ENCODE results near the gene SUV39H2. TPM values are rescaled to one million over a fixed set of nuclear protein-coding genes. Genes with fewer than 3 reads are reported as not detected.
"Not testable (repeated sequence)": the region's sequence is repeated elsewhere in the genome, so short reads cannot be mapped to it uniquely, and the experiment has no call there.

Gene SUV39H2
- total and polyA plus RNA-seq, 7 experiments from 2014 or later: 2.4 to 25.0 (median 6.8) TPM

DNA sequence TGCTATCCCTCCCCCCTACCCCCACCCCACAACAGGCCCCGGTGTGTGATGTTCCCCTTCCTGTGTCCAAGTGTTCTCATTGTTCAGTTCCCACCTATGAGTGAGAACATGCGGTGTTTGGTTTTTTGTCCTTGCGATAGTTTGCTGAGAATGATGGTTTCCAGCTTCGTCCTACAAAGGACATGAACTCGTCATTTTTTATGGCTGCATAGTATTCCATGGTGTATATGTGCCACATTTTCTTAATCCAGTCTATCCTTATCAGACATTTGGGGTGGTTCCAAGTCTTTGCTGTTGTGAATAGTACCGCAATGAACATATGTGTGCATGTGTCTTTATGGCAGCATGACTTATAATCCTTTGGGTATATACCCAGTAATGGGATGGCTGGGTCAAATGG is 14.2 kb upstream of the SUV39H2 start:
- H3K4me3 Mint-ChIP-seq; H3K27me3 Mint-ChIP-seq; H3K9me3 ChIP-seq (ENCODE audit: control insufficient read depth in 2 of 3, low read length in 3 of 3); intact Hi-C loops (cut with micrococcal nuclease); ATAC-seq; H3K4me1 ChIP-seq (ENCODE audit: control insufficient read depth in 2 of 2, insufficient read depth in 2 of 2, low read length in 2 of 2); H3K27me3 ChIP-seq (ENCODE audit: control insufficient read depth in 2 of 2, insufficient read depth in 2 of 2, low read length in 2 of 2); CTCF ChIA-PET; H3K4me3 ChIP-seq (ENCODE audit: low read length); H3K9me3 Mint-ChIP-seq; H3K27ac Mint-ChIP-seq; H3K27ac ChIP-seq (ENCODE audit: low read depth, low read length); POLR2A ChIA-PET; DNase-seq: not testable (repeated sequence)
- Mint-ChIP-seq H3K36me3 (peaks cover 11 to 38% (median 21%) of the 10 kb centered on the region in 5 donors), H3K4me1 (peaks cover 0 to 12% (median 3%) of the 10 kb centered on the region in 7 donors)
- H3K36me3 ChIP-seq (ENCODE audit: control insufficient read depth in 2 of 3, insufficient read depth in 3 of 3, low read length in 3 of 3): peaks cover 0 to 43% (median 0%) of the 10 kb centered on the region in 3 experiments

DNA sequence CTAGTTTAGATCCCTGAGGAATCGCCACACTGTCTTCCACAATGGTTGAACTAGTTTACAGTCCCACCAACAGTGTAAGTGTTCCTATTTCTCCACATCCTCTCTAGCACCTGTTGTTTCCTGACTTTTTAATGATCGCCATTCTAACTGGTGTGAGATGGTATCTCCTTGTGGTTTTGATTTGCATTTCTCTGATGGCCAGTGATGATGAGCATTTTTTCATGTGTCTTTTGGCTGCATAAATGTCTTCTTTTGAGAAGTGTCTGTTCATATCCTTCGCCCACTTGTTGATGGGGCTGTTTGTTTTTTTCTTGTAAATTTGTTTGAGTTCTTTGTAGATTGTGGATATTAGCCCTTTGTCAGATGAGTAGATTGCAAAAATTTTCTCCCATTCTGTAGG is 13.8 kb upstream of the SUV39H2 start:
- peaks cover 10 to 42% (median 24%) of the 10 kb centered on the region in 5 donors for H3K36me3 Mint-ChIP-seq
- ATAC-seq; H3K4me1 ChIP-seq (ENCODE audit: control insufficient read depth in 2 of 2, insufficient read depth in 2 of 2, low read length in 2 of 2); intact Hi-C loops (cut with micrococcal nuclease); DNase-seq; H3K4me3 ChIP-seq (ENCODE audit: low read length); H3K9me3 Mint-ChIP-seq; H3K27ac ChIP-seq (ENCODE audit: low read depth, low read length); H3K27ac Mint-ChIP-seq; CTCF ChIA-PET; H3K27me3 ChIP-seq (ENCODE audit: control insufficient read depth in 2 of 2, insufficient read depth in 2 of 2, low read length in 2 of 2); H3K4me3 Mint-ChIP-seq; H3K9me3 ChIP-seq (ENCODE audit: control insufficient read depth in 2 of 3, low read length in 3 of 3); POLR2A ChIA-PET; H3K27me3 Mint-ChIP-seq: not testable (repeated sequence)
- H3K4me1 Mint-ChIP-seq: peaks cover 0 to 10% (median 3%) of the 10 kb centered on the region in 7 donors
- H3K36me3 ChIP-seq (ENCODE audit: control insufficient read depth in 2 of 3, insufficient read depth in 3 of 3, low read length in 3 of 3): peaks cover 0 to 46% (median 0%) of the 10 kb centered on the region in 3 experiments

DNA sequence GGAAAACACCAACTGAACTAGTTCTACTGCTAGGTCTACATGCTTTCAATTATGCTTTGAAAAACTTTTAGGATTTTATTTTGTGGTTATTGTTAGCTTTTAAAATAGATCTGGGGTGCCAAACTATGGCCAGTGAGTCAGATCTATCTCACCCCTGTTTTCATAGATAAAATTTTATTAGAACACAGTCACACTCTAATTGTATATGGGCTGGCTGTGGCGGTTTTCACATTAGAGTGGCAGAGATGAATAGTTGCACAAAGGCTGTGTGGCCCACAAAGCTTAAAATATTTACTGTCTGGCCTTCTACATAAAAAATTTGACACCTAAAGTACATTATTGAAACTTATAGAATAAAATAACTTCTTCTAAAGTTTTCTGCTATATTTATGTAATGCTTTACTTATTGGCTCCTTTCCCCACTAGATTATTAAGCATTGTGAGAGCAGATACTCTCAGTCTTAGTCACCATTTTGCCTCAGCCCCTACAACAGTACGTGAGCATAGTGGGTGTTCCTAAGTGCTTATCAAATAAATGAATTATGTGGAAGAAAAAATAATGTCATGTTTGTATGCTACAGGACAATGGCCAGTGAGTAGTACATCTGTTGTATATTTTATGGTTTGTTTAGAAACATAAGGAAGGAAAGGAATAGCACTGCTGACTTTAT is 5.4 kb upstream of the SUV39H2 start:
- DNase-seq: no peak

DNA sequence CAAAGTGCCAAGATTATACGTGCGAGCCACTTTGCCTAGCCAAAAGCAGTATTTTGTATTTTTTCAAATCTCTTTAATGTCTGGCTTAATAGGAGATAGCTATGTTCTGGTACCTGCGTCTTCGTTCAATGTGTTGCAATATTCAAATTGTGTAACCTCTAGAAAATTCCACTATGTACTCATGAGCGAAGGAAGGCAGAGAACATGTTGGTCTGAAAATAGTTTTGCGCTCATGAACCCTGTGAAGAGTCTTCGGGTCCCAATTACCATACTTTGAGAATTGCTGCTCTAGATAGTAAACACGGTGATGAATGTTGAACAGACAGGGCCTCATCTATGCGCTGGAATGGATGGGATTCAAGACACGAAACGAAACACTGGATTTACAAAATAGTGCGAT is 2.7 kb upstream of the SUV39H2 start:
- peaks cover 4 to 38% (median 31%) of the 10 kb centered on the region in 7 donors for H3K4me1 Mint-ChIP-seq
- peaks cover 4 to 7% of the 10 kb centered on the region in 2 donors for H3K4me1 ChIP-seq (ENCODE audit: control insufficient read depth in 2 of 2, insufficient read depth in 2 of 2, low read length in 2 of 2)
- no peak overlapping the region for H3K4me3 ChIP-seq (ENCODE audit: low read length)
- no peak for ATAC-seq
- no peaks in the 10 kb centered on the region for H3K9me3 ChIP-seq (ENCODE audit: control insufficient read depth in 2 of 3, low read length in 3 of 3)
- no peak for DNase-seq
- H3K27me3 Mint-ChIP-seq: no peaks in the 10 kb centered on the region
- H3K4me3 Mint-ChIP-seq: peak overlapping the region in 3 of 10 donors; percentile 15 to 92 (median 25)
- POLR2A ChIA-PET: interaction anchor here (0.5 to 1.7 kb wide), 3 partner anchors 38 to 331 kb away, joined by 3 read pairs; partner anchors contain the start of genes CDNF, HSPA14 and MSANTD7
- H3K36me3 ChIP-seq (ENCODE audit: control insufficient read depth in 2 of 3, insufficient read depth in 3 of 3, low read length in 3 of 3): peaks cover 0 to 5% (median 0%) of the 10 kb centered on the region in 3 experiments
- no peaks in the 10 kb centered on the region for H3K9me3 Mint-ChIP-seq
- no peak overlapping the region for H3K27ac Mint-ChIP-seq
- H3K27ac ChIP-seq (ENCODE audit: low read depth, low read length): no peak overlapping the region
- intact Hi-C loops (cut with micrococcal nuclease): loop anchor here (5.0 to 10.0 kb wide), 7 partner anchors 294 to 1941 kb away; partner anchors contain the start of genes PHYH (in 1 of the 2), PTER (in 1 of the 2), RSU1 (in 1 of the 2) and SEPHS1 (in 1 of the 2)
- H3K27me3 ChIP-seq (ENCODE audit: control insufficient read depth in 2 of 2, insufficient read depth in 2 of 2, low read length in 2 of 2): no peaks in the 10 kb centered on the region
- CTCF ChIA-PET: interaction anchor here (0.6 kb wide), 1 partner anchor 47 kb away, joined by 3 read pairs; no protein-coding TSS in a partner anchor
- H3K36me3 Mint-ChIP-seq: peaks cover 0 to 5% (median 0%) of the 10 kb centered on the region in 5 donors

More for the DNA sequence above, 5.4 kb upstream of the SUV39H2 start:
- ATAC-seq: no peak
- Mint-ChIP-seq H3K36me3 (peaks cover 0 to 17% (median 4%) of the 10 kb centered on the region in 5 donors), H3K4me1 (peaks cover 2 to 23% (median 21%) of the 10 kb centered on the region in 7 donors), H3K9me3 (no peaks in the 10 kb centered on the region), H3K4me3 (no peak overlapping the region), H3K27me3 (no peaks in the 10 kb centered on the region), H3K27ac (no peak overlapping the region)
- H3K27ac ChIP-seq (ENCODE audit: low read depth, low read length): no peak overlapping the region
- H3K4me3 ChIP-seq (ENCODE audit: low read length): no peak overlapping the region
- no peaks in the 10 kb centered on the region for H3K9me3 ChIP-seq (ENCODE audit: control insufficient read depth in 2 of 3, low read length in 3 of 3)
- intact Hi-C loops (cut with micrococcal nuclease): loop anchor here in 1 of 2 donors (10.0 kb wide), 1 partner anchor 1562 kb away; the partner anchor contains the start of gene PTER
- CTCF ChIA-PET: interaction anchor here (0.7 kb wide), 2 partner anchors 32 to 198 kb away, joined by 3 read pairs; no protein-coding TSS in a partner anchor
- peaks cover 0 to 17% (median 0%) of the 10 kb centered on the region in 3 experiments for H3K36me3 ChIP-seq (ENCODE audit: control insufficient read depth in 2 of 3, insufficient read depth in 3 of 3, low read length in 3 of 3)
- H3K27me3 ChIP-seq (ENCODE audit: control insufficient read depth in 2 of 2, insufficient read depth in 2 of 2, low read length in 2 of 2): no peaks in the 10 kb centered on the region
- POLR2A ChIA-PET: interaction anchor here (1.4 kb wide), 1 partner anchor 35 kb away, joined by 4 read pairs; the partner anchor contains the start of genes CDNF, HSPA14 and MSANTD7
- peaks cover 0 to 7% of the 10 kb centered on the region in 2 donors for H3K4me1 ChIP-seq (ENCODE audit: control insufficient read depth in 2 of 2, insufficient read depth in 2 of 2, low read length in 2 of 2)

DNA sequence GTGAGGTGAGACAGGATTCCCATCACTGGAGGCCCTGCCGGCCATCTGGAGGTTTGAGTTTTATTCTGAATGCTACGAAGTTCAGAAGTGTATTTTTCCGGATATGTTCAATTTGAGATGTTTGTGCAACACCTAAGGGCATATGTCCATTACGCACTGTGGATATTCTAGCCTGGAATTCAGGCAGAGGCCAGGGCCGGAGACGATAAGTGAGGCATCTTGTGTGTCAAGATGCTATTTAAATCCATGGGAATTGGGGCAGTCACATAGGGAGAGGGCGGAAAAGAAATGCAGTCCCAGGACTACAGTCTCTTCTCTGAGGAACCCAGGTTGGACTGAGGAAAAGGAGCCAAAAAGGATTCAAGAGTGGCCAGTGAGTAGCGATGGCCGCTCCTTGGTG is 1.9 kb upstream of the SUV39H2 start:
- ChIA-PET CTCF (interaction anchor here (0.9 kb wide), 1 partner anchor 10 kb away, joined by 3 read pairs; no protein-coding TSS in a partner anchor), POLR2A (interaction anchor here (1.7 kb wide), 1 partner anchor 39 kb away, joined by 3 read pairs; the partner anchor contains the start of genes CDNF, HSPA14 and MSANTD7)
- no peaks in the 10 kb centered on the region for H3K9me3 ChIP-seq (ENCODE audit: control insufficient read depth in 2 of 3, low read length in 3 of 3)
- no peak overlapping the region for H3K4me3 ChIP-seq (ENCODE audit: low read length)
- no peak for ATAC-seq
- peak overlapping the region in 5 of 9 donors; percentile 29 to 91 (median 67) for H3K27ac Mint-ChIP-seq
- no peaks in the 10 kb centered on the region for H3K27me3 ChIP-seq (ENCODE audit: control insufficient read depth in 2 of 2, insufficient read depth in 2 of 2, low read length in 2 of 2)
- peaks cover 5 to 40% (median 35%) of the 10 kb centered on the region in 7 donors for H3K4me1 Mint-ChIP-seq
- no peak overlapping the region for H3K27ac ChIP-seq (ENCODE audit: low read depth, low read length)
- no peaks in the 10 kb centered on the region for H3K27me3 Mint-ChIP-seq
- no peak for DNase-seq
- peaks cover 0 to 1% (median 0%) of the 10 kb centered on the region in 5 donors for H3K36me3 Mint-ChIP-seq
- no peaks in the 10 kb centered on the region for H3K9me3 Mint-ChIP-seq
- H3K4me3 Mint-ChIP-seq: peak overlapping the region; percentile 52 to 97 (median 94)
- intact Hi-C loops (cut with micrococcal nuclease): loop anchor here (5.0 to 10.0 kb wide), 7 partner anchors 294 to 1941 kb away; partner anchors contain the start of genes PHYH (in 1 of the 2), PTER (in 1 of the 2), RSU1 (in 1 of the 2) and SEPHS1 (in 1 of the 2)
- peaks cover 0 to 5% (median 0%) of the 10 kb centered on the region in 3 experiments for H3K36me3 ChIP-seq (ENCODE audit: control insufficient read depth in 2 of 3, insufficient read depth in 3 of 3, low read length in 3 of 3)
- peaks cover 4 to 7% of the 10 kb centered on the region in 2 donors for H3K4me1 ChIP-seq (ENCODE audit: control insufficient read depth in 2 of 2, insufficient read depth in 2 of 2, low read length in 2 of 2)

DNA sequence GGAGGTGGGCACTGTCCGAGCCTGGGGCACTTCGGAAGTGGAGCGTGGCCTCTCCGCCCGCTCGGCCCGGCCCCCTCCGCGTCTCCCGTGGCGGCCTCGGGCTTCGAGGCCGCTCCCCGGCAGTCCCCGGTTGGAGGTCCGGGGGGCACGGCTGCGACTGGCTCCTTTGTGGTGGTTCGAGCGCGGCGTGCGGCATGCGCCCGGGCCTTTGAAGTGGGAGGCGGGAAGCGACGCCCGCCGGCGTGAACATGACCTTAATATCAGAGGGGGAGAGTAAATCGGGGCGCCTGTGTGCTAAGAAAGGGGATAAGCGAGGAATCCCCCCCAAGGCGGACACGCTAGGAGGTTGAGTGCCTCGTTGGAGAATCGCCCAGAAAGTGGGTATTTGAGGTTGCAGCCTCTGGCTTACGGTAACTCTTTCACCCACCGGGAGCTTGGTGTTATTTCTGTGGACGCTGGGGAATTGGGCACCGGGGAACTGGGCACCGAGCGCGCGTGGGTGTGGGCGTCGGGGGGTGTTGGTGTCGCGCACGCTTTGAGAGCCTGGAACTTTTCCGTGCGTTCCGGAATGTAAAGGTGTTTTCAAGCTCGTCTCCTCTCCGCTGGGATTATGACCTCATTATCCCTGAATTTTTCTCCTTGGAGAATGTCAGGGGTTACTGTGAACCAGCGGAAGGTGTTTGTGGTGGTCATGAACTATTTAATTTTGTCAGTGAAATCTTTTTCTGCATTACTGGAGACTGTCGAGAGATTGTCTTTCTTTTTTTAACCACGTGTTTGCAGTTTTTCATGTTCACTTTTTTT is 660 bp downstream of the SUV39H2 start:
- Histone ChIP-seq H3K4me3 (ENCODE audit: low read length) (peak overlapping the region; percentile 92), H3K27me3 (ENCODE audit: control insufficient read depth in 2 of 2, insufficient read depth in 2 of 2, low read length in 2 of 2) (no peaks in the 10 kb centered on the region), H3K36me3 (ENCODE audit: control insufficient read depth in 2 of 3, insufficient read depth in 3 of 3, low read length in 3 of 3) (peaks cover 0 to 5% (median 0%) of the 10 kb centered on the region in 3 experiments), H3K4me1 (ENCODE audit: control insufficient read depth in 2 of 2, insufficient read depth in 2 of 2, low read length in 2 of 2) (peaks cover 4 to 12% of the 10 kb centered on the region in 2 donors), H3K27ac (ENCODE audit: low read depth, low read length) (peak overlapping the region; percentile 87), H3K9me3 (ENCODE audit: control insufficient read depth in 2 of 3, low read length in 3 of 3) (no peaks in the 10 kb centered on the region)
- Mint-ChIP-seq H3K27me3 (no peaks in the 10 kb centered on the region), H3K36me3 (peaks cover 0 to 10% (median 0%) of the 10 kb centered on the region in 5 donors), H3K27ac (peak overlapping the region; percentile 71 to 94 (median 85)), H3K9me3 (no peaks in the 10 kb centered on the region), H3K4me3 (peak overlapping the region; percentile 90 to 94 (median 92)), H3K4me1 (peaks cover 7 to 46% (median 41%) of the 10 kb centered on the region in 7 donors)
- POLR2A ChIA-PET: interaction anchor here (0.6 to 2.8 kb wide), 7 partner anchors 10 to 285 kb away, joined by 3 to 28 read pairs (median 3); partner anchors contain the start of genes CDNF, DCLRE1C, HSPA14 and MSANTD7
- peak; percentile 11 for ATAC-seq
- CTCF ChIA-PET: interaction anchor here (1.2 kb wide), 1 partner anchor 42 kb away, joined by 3 read pairs; the partner anchor contains the start of gene CDNF
- DNase-seq: peak in 8 of 9 donors; percentile 18 to 58 (median 34)
- intact Hi-C loops (cut with micrococcal nuclease): loop anchor here (2.0 to 10.0 kb wide), 10 partner anchors 275 to 1938 kb away; partner anchors contain the start of genes FAM171A1 (in 1 of the 2), PHYH (in 1 of the 2), PTER (in 1 of the 2) and RSU1 (in 1 of the 2)
